ENCODE results near the gene CCL17.

- TF ChIP-seq POLR2A (IDR thresholded peaks at IDR 0.05): no peak
- TF ChIP-seq CTCF (IDR thresholded peaks at IDR 0.05): no peak
Measured at GRCh38 chr16:57360321-57360935, 44.1 kb upstream of the CCL17 start.

All from prostate gland (tissue), 2 donors.